HepG2 (cell line): ENCODE data around the gene TEAD4. TPM values are rescaled to one million over a fixed set of nuclear protein-coding genes. Genes with fewer than 3 reads are reported as not detected.

Source experiments
- ARNT2 ChIP-seq: sonication (generic); formaldehyde crosslinking; IDR thresholded peaks from 2 replicates; pipeline ENCODE4 v1.8.0; 2022; ENCODE audit warnings: mild to moderate bottlenecking, low read depth, missing genetic modification reagents, moderate library complexity
- ATF7 ChIP-seq, 2 experiments: fragments of 450-650 bp in 1 of 2; sonication (generic) in 1 of 2; formaldehyde crosslinking in 1 of 2; IDR thresholded peaks; 2 replicates each; pipeline versions ENCODE4 v1.4.0 to v1.6.1; 2016 to 2020; ENCODE audit warnings: antibody characterized with exemption in 1 of 2, mild to moderate bottlenecking in 1 of 2, missing genetic modification reagents in 1 of 2
- CCDC6 ChIP-seq: sonication (generic); formaldehyde crosslinking; IDR thresholded peaks from 2 replicates; pipeline ENCODE4 v1.8.1; 2022; ENCODE audit warnings: mild to moderate bottlenecking, missing genetic modification reagents, moderate library complexity
- GLI4 ChIP-seq: sonication (generic); formaldehyde crosslinking; IDR thresholded peaks from 2 replicates; pipeline ENCODE4 v1.5.1; 2020; ENCODE audit warnings: missing genetic modification reagents, mild to moderate bottlenecking, moderate library complexity, borderline replicate concordance
- HDAC1 ChIP-seq: sonication (generic); formaldehyde crosslinking; IDR thresholded peaks from 2 replicates; pipeline ENCODE4 v1.5.1; 2020; ENCODE audit warnings: mild to moderate bottlenecking, missing genetic modification reagents
- KAT2B ChIP-seq: fragments of 150-350 bp; IDR thresholded peaks from 2 replicates; pipeline ENCODE4 v1.6.1; 2014; ENCODE audit warnings: low read depth, low read length, borderline replicate concordance
- KAT7 ChIP-seq: IDR thresholded peaks from 2 replicates; pipeline ENCODE4 v1.6.1; 2018; ENCODE audit warnings: borderline replicate concordance, missing compliant biosample characterization
- NCOR1 ChIP-seq: fragments of 200-600 bp; sonication (generic); IDR thresholded peaks from 2 replicates; pipeline ENCODE4 v1.7.0; 2017; ENCODE audit warnings: antibody characterized with exemption, low read length, borderline replicate concordance
- RFX3 ChIP-seq: IDR thresholded peaks from 2 replicates; pipeline ENCODE4 v1.6.1; 2016; ENCODE audit warnings: missing biosample characterization, missing genetic modification reagents
- XRCC5 ChIP-seq: fragments of 200-400 bp; formaldehyde crosslinking; optimal IDR thresholded peaks from 2 replicates; pipeline ENCODE3; 2017; ENCODE audit warnings: mild to moderate bottlenecking, low read length
- ZFYVE20 ChIP-seq: sonication (generic); formaldehyde crosslinking; IDR thresholded peaks from 2 replicates; pipeline ENCODE4 v1.8.0; 2023; ENCODE audit warnings: low read depth, mild to moderate bottlenecking, moderate library complexity, missing genetic modification reagents, borderline replicate concordance
- ZNF383 ChIP-seq: sonication (generic); formaldehyde crosslinking; IDR thresholded peaks from 2 replicates; pipeline ENCODE4 v1.4.0; 2020; ENCODE audit warnings: missing genetic modification reagents, mild to moderate bottlenecking, borderline replicate concordance
- ZNF430 ChIP-seq: sonication (generic); formaldehyde crosslinking; IDR thresholded peaks from 2 replicates; pipeline ENCODE4 v1.9.0; 2021; ENCODE audit warnings: mild to moderate bottlenecking, missing genetic modification reagents
- ZNF616 ChIP-seq: sonication (generic); formaldehyde crosslinking; IDR thresholded peaks from 2 replicates; pipeline ENCODE4 v1.5.0; 2020; ENCODE audit warnings: low read depth, mild to moderate bottlenecking, missing genetic modification reagents
- ZNF652 ChIP-seq: IDR thresholded peaks from 2 replicates; pipeline ENCODE4 v1.6.1; 2016; ENCODE audit warnings: low read depth, borderline replicate concordance
- polyA plus RNA-seq, 8 experiments: library from polyadenylated mRNA; depleted of rRNA in 3 of 8; stranded (reverse) in 7 of 8; unstranded in 1 of 8; fragments of >200 nt; fragmentation: Illumina TruSeq in 4 of 8; extraction: Trizol in 4 of 8; gene quantifications; 2 replicates each; pipeline versions ENCODE4 v1.2.1 to v1.2.3, GENCODE V29; 2011 to 2016; ENCODE audit warnings: low read depth in 4 of 8, missing spikeins in 1 of 8, mixed read lengths in 1 of 8; ENCODE audit not compliant: insufficient read depth in 1 of 8
- total RNA-seq, 5 experiments: library from RNA; depleted of rRNA; stranded (reverse); fragments of >200 nt; fragmentation: Illumina TruSeq; extraction: Trizol; gene quantifications; 2 replicates each; pipeline ENCODE4 v1.2.3, GENCODE V29; 2016; ENCODE audit warnings: low read depth in 1 of 5
- TF ChIP-seq, protein P1 (sequence below): sonication (generic); formaldehyde crosslinking; IDR thresholded peaks from 2 replicates; pipeline ENCODE4 v1.4.0; 2020; ENCODE audit warnings: missing genetic modification reagents
- TF ChIP-seq, protein P2 (sequence below): sonication (generic); formaldehyde crosslinking; IDR thresholded peaks from 2 replicates; pipeline ENCODE4 v1.8.1; 2023; ENCODE audit warnings: mild to moderate bottlenecking, missing genetic modification reagents
- TF ChIP-seq, protein P3 (sequence below): sonication (generic); formaldehyde crosslinking; IDR thresholded peaks from 2 replicates; pipeline ENCODE4 v1.8.1; 2022; ENCODE audit warnings: mild to moderate bottlenecking, missing genetic modification reagents
- TF ChIP-seq, protein P4 (sequence below): sonication (generic); formaldehyde crosslinking; IDR thresholded peaks from 2 replicates; pipeline ENCODE4 v1.4.0; 2020; ENCODE audit warnings: mild to moderate bottlenecking, missing genetic modification reagents, borderline replicate concordance
- TF ChIP-seq, protein P5 (sequence below): sonication (generic); formaldehyde crosslinking; IDR thresholded peaks from 2 replicates; pipeline ENCODE4 v1.5.0; 2020; ENCODE audit warnings: missing genetic modification reagents

The TEAD4 gene
- total and polyA plus RNA-seq, 2 of the 13 experiments (the other 11 are each of a cell fraction or from before 2014, with no cell fraction given) = 45.0 to 69.4 TPM

DNA sequence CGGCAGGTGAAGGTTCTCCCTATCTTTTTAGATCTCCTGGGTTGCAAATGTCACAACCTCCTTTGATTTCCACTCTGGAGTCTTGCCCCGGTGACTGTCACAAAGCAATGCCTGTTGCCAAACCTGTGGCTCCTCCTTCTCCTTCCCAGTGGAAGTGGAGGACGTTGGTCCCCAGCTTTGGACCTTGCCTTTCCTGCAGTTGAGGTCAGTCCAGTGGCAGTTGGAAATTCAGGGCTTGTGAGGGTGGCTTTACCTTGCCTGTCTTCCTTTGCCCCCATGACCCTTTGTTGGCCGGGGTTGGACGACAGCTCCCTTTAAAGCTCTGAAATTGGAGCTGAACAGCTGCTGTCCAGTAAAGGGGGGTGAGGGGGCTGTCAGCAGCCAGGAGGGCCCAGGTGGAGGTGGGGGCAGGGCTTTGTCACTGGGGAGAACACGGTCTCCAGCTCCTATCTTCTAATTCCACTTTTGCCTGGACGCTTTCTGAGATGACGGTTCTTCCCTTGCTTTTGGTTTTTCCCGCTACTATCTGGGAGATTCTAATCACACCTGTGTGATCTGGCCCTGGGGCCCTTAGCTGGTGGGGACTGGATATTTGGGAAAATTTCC lies 4.1 kb downstream of the TEAD4 start (continued):
- TF ChIP-seq ATF7 (IDR thresholded peaks at IDR 0.05) = no peak
- no peak; the same call in 1 of the 2 replicates for TF ChIP-seq ATF7 (CRISPR knock-in tag; IDR thresholded peaks at IDR 0.05)
- TF ChIP-seq, protein P1, sequence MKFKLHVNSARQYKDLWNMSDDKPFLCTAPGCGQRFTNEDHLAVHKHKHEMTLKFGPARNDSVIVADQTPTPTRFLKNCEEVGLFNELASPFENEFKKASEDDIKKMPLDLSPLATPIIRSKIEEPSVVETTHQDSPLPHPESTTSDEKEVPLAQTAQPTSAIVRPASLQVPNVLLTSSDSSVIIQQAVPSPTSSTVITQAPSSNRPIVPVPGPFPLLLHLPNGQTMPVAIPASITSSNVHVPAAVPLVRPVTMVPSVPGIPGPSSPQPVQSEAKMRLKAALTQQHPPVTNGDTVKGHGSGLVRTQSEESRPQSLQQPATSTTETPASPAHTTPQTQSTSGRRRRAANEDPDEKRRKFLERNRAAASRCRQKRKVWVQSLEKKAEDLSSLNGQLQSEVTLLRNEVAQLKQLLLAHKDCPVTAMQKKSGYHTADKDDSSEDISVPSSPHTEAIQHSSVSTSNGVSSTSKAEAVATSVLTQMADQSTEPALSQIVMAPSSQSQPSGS = peak; percentile 69
- no peak for TF ChIP-seq ZNF430 (CRISPR knock-in tag)
- TF ChIP-seq HDAC1 (CRISPR knock-in tag) = peak; percentile 84; the same call in 1 of the 2 replicates
- peak; percentile 94 for TF ChIP-seq ZNF652 (CRISPR knock-in tag)
- TF ChIP-seq, protein P2, sequence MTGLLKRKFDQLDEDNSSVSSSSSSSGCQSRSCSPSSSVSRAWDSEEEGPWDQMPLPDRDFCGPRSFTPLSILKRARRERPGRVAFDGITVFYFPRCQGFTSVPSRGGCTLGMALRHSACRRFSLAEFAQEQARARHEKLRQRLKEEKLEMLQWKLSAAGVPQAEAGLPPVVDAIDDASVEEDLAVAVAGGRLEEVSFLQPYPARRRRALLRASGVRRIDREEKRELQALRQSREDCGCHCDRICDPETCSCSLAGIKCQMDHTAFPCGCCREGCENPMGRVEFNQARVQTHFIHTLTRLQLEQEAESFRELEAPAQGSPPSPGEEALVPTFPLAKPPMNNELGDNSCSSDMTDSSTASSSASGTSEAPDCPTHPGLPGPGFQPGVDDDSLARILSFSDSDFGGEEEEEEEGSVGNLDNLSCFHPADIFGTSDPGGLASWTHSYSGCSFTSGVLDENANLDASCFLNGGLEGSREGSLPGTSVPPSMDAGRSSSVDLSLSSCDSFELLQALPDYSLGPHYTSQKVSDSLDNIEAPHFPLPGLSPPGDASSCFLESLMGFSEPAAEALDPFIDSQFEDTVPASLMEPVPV (CRISPR knock-in tag) = no peak
- TF ChIP-seq, protein P3, sequence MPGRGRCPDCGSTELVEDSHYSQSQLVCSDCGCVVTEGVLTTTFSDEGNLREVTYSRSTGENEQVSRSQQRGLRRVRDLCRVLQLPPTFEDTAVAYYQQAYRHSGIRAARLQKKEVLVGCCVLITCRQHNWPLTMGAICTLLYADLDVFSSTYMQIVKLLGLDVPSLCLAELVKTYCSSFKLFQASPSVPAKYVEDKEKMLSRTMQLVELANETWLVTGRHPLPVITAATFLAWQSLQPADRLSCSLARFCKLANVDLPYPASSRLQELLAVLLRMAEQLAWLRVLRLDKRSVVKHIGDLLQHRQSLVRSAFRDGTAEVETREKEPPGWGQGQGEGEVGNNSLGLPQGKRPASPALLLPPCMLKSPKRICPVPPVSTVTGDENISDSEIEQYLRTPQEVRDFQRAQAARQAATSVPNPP (CRISPR knock-in tag) = no peak
- no peak for TF ChIP-seq KAT7 (CRISPR knock-in tag)
- no peak for TF ChIP-seq ZFYVE20
- no peak for TF ChIP-seq ZNF383
- TF ChIP-seq, protein P4, sequence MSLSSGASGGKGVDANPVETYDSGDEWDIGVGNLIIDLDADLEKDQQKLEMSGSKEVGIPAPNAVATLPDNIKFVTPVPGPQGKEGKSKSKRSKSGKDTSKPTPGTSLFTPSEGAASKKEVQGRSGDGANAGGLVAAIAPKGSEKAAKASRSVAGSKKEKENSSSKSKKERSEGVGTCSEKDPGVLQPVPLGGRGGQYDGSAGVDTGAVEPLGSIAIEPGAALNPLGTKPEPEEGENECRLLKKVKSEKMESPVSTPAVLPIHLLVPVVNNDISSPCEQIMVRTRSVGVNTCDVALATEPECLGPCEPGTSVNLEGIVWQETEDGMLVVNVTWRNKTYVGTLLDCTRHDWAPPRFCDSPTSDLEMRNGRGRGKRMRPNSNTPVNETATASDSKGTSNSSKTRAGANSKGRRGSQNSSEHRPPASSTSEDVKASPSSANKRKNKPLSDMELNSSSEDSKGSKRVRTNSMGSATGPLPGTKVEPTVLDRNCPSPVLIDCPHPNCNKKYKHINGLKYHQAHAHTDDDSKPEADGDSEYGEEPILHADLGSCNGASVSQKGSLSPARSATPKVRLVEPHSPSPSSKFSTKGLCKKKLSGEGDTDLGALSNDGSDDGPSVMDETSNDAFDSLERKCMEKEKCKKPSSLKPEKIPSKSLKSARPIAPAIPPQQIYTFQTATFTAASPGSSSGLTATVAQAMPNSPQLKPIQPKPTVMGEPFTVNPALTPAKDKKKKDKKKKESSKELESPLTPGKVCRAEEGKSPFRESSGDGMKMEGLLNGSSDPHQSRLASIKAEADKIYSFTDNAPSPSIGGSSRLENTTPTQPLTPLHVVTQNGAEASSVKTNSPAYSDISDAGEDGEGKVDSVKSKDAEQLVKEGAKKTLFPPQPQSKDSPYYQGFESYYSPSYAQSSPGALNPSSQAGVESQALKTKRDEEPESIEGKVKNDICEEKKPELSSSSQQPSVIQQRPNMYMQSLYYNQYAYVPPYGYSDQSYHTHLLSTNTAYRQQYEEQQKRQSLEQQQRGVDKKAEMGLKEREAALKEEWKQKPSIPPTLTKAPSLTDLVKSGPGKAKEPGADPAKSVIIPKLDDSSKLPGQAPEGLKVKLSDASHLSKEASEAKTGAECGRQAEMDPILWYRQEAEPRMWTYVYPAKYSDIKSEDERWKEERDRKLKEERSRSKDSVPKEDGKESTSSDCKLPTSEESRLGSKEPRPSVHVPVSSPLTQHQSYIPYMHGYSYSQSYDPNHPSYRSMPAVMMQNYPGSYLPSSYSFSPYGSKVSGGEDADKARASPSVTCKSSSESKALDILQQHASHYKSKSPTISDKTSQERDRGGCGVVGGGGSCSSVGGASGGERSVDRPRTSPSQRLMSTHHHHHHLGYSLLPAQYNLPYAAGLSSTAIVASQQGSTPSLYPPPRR (CRISPR knock-in tag) = peak; percentile 13; the same call in 1 of the 2 replicates
- TF ChIP-seq ZNF616 (CRISPR knock-in tag) = no peak
- no peak for TF ChIP-seq ARNT2 (CRISPR knock-in tag)
- no peak for TF ChIP-seq KAT2B
- no peak for TF ChIP-seq GLI4 (CRISPR knock-in tag)
- TF ChIP-seq XRCC5 = peak; percentile 50
- peak; percentile 83 for TF ChIP-seq NCOR1
- no peak for TF ChIP-seq CCDC6
- TF ChIP-seq RFX3 (CRISPR knock-in tag) = no peak
- TF ChIP-seq, protein P5, sequence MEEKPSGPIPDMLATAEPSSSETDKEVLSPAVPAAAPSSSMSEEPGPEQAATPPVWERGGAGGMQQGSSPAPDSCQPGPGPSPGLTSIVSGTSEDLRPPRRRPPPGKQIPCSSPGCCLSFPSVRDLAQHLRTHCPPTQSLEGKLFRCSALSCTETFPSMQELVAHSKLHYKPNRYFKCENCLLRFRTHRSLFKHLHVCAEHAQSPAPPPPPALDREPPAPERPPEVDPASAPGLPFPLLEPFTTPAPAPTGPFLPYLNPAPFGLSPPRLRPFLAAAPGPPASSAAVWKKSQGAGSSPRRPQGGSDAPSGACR (CRISPR knock-in tag) = 0 out of 2 replicates have a peak, but pooled peaks have one; percentile 27
